GM23248 (cell line): ENCODE results near the gene RTN4R. TPM values are rescaled to one million over a fixed set of nuclear protein-coding genes. Genes with fewer than 3 reads are reported as not detected.
A peak's percentile ranks its signal among the peaks of the same experiment; 100 is the strongest.
"Not testable (repeated sequence)": the region's sequence is repeated elsewhere in the genome, so short reads cannot be mapped to it uniquely, and the experiment has no call there.

Experiments used
- DNase-seq: peaks from one replicate; pipeline ENCODE4 v3.0.0-alpha.2; 2015
- H2AFZ ChIP-seq: fragments of 200-600 bp; sonication (generic); 2 replicates; pipeline ENCODE4 v1.6.1; 2016; ENCODE audit warnings: antibody characterized with exemption
- H3F3A ChIP-seq: fragments of 200-600 bp; sonication (generic); 2 replicates; pipeline ENCODE4 v1.6.1; 2016; ENCODE audit warnings: mild to moderate bottlenecking, antibody characterized with exemption, mixed run types; ENCODE audit not compliant: insufficient read depth
- H3K27ac ChIP-seq: fragments of 200-600 bp; sonication (generic); 2 replicates; pipeline ENCODE4 v1.5.1; 2016; ENCODE audit warnings: mild to moderate bottlenecking
- H3K27me3 ChIP-seq: fragments of 200-600 bp; sonication (generic); replicated peaks from 2 replicates; pipeline ENCODE4 v1.6.1; 2016; ENCODE audit warnings: mild to moderate bottlenecking; ENCODE audit not compliant: insufficient read depth
- H3K36me3 ChIP-seq: fragments of 200-600 bp; sonication (generic); 2 replicates; pipeline ENCODE4 v1.6.1; 2016; ENCODE audit warnings: low read depth, mild to moderate bottlenecking
- H3K4me1 ChIP-seq: fragments of 200-600 bp; sonication (generic); 2 replicates; pipeline ENCODE4 v1.6.1; 2016; ENCODE audit warnings: mild to moderate bottlenecking; ENCODE audit not compliant: insufficient read depth
- H3K4me2 ChIP-seq: fragments of 200-600 bp; sonication (generic); one replicate; pipeline ENCODE4 v1.6.1; 2016; ENCODE audit warnings: mild to moderate bottlenecking; ENCODE audit not compliant: unreplicated experiment
- H3K4me3 ChIP-seq: fragments of 200-600 bp; sonication (generic); 2 replicates; pipeline ENCODE4 v1.5.1; 2016; ENCODE audit warnings: mild to moderate bottlenecking
- H3K79me2 ChIP-seq: fragments of 200-600 bp; sonication (generic); 2 replicates; pipeline ENCODE4 v1.6.1; 2016; ENCODE audit warnings: mild to moderate bottlenecking; ENCODE audit not compliant: insufficient read depth
- H3K9ac ChIP-seq: fragments of 200-600 bp; sonication (generic); 2 replicates; pipeline ENCODE4 v1.6.1; 2016; ENCODE audit warnings: mild to moderate bottlenecking
- H3K9me2 ChIP-seq: fragments of 200-600 bp; sonication (generic); 2 replicates; pipeline ENCODE4 v1.6.1; 2016; ENCODE audit warnings: mixed run types, mild to moderate bottlenecking, moderate library complexity; ENCODE audit not compliant: insufficient read depth
- H3K9me3 ChIP-seq: fragments of 200-600 bp; sonication (generic); one replicate; pipeline ENCODE4 v1.6.1; 2017; ENCODE audit warnings: low read depth
- H4K20me1 ChIP-seq: fragments of 200-600 bp; sonication (generic); 2 replicates; pipeline ENCODE4 v1.6.0; 2016; ENCODE audit not compliant: insufficient read depth
- EZH2 ChIP-seq: fragments of 200-600 bp; sonication (generic); IDR thresholded peaks from 2 replicates; pipeline ENCODE4 v1.6.1; 2018; ENCODE audit warnings: antibody characterized with exemption, mild to moderate bottlenecking; ENCODE audit not compliant: insufficient read depth, poor library complexity, severe bottlenecking
- EZH2phosphoT487 ChIP-seq: fragments of 200-600 bp; sonication (generic); IDR thresholded peaks from 2 replicates; pipeline ENCODE4 v1.6.1; 2018; ENCODE audit warnings: antibody characterized with exemption, moderate library complexity, mild to moderate bottlenecking, low read depth; ENCODE audit not compliant: insufficient read depth
- WGBS, 2 experiments: methylation state at CpG; one replicate each; pipeline ENCODE4 v1.1.6; 2015 to 2017; ENCODE audit warnings: low lambda C conversion rate in 2 of 2, low coverage in 1 of 2; ENCODE audit errors: missing lambda C conversion rate in 2 of 2; 5-methylcytosine and 5-hydroxymethylcytosine counted together
- in situ Hi-C: fragments of 300-500 bp; cut with MboI; formaldehyde crosslinking; loops from 2 replicates; pipeline ENCODE4 v1.15.0; 2020
- polyA plus RNA-seq: library from polyadenylated mRNA; unstranded; fragments of >200 nt; fragmentation: Nextera tagmentation; extraction: Ambion mirVana; gene quantifications from 2 replicates; pipeline ENCODE4 v1.2.1, GENCODE V29; 2016
- total RNA-seq: library from RNA; depleted of rRNA; stranded (reverse); fragments of >200 nt; shearing (Covaris generic); gene quantifications from 2 replicates; pipeline ENCODE4 v1.2.3, GENCODE V29; 2014

RTN4R gene
- total and polyA plus RNA-seq, 2 experiments from 2014 or later = 0.25 TPM; not detected in 1

DNA sequence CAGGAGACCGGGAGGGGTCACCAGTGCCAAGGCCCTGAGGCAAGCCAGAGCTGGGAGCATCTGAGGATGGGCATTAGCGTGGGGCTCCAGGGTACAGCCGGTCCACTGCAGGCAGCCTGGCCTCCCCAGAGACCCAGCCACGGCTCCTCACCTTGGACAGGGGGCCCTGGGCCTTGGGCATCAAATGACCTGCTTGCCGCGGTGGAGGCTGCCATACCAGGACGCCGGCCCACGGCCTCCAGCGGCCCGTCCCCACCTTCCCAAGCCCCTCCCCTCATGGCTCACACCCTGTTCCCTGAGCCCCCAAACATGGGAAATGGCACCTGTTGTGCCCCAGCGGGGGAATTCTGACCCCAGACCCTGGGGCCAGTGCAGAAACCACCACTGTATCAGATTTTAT lies 12.7 kb upstream of the RTN4R start:
- WGBS, 2 experiments = 51 to 61% methylated on average over 5 to 12 of the region's 12 CpGs
- no peak overlapping the region for H3K4me2 ChIP-seq
- no peak for TF ChIP-seq EZH2
- no peak for TF ChIP-seq EZH2phosphoT487
- no peaks in the 10 kb centered on the region for H3K9me3 ChIP-seq
- no peaks in the 10 kb centered on the region for H3K36me3 ChIP-seq
- H4K20me1 ChIP-seq = no peaks in the 10 kb centered on the region
- H3K27me3 ChIP-seq = no peaks in the 10 kb centered on the region
- H2AFZ ChIP-seq = no peak overlapping the region
- no peak for DNase-seq
- H3F3A ChIP-seq = no peaks in the 10 kb centered on the region
- H3K4me1 ChIP-seq = no peaks in the 10 kb centered on the region
- in situ Hi-C loops = loop anchor here (5.0 to 25.0 kb wide), 2 partner anchors 124 to 294 kb away; no protein-coding TSS in a partner anchor
- no peaks in the 10 kb centered on the region for H3K9me2 ChIP-seq
- no peak overlapping the region for H3K4me3 ChIP-seq
- H3K9ac ChIP-seq = no peak overlapping the region
- no peak overlapping the region for H3K27ac ChIP-seq
- no peaks in the 10 kb centered on the region for H3K79me2 ChIP-seq

- H4K20me1 ChIP-seq, H3K9ac ChIP-seq, H3K9me3 ChIP-seq, H2AFZ ChIP-seq, H3F3A ChIP-seq, H3K36me3 ChIP-seq, H3K79me2 ChIP-seq, H3K9me2 ChIP-seq, H3K27ac ChIP-seq, H3K4me3 ChIP-seq, DNase-seq, H3K4me1 ChIP-seq, H3K27me3 ChIP-seq, H3K4me2 ChIP-seq: not testable (repeated sequence)
- WGBS, 2 experiments = 70 to 76% methylated on average over 16 to 17 of the region's 21 CpGs
- in situ Hi-C loops = loop anchor here (5.0 to 25.0 kb wide), 2 partner anchors 123 to 293 kb away; no protein-coding TSS in a partner anchor
Measured at GRCh38 chr22:20280163-20280562, 12.0 kb upstream of the RTN4R start.

DNA sequence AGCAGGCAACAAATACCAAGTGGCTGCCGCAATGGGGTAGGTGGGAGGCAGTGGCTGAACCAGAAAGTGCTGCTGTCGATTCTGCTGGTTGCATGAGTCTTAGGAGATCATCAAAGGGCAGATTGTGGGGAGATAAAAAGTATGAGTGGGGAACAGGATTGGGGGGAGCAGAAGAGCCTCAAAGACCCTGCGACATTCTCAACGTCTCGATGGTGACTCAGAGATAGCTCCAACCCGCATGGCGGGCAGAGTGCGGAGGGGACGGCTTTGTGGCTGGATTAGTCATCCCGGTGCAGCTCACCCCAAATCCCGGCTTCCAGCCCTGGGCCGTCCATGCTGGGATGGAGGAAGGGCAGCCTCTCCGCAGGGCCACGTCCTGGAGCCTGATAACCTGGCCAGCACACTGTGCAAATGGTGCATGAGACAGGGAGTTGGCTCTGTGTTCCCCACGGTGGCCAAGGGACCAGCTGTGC lies 11.6 kb upstream of the RTN4R start:
- in situ Hi-C loops = loop anchor here (5.0 to 25.0 kb wide), 2 partner anchors 122 to 292 kb away; no protein-coding TSS in a partner anchor
- no peaks in the 10 kb centered on the region for H3F3A ChIP-seq

DNA sequence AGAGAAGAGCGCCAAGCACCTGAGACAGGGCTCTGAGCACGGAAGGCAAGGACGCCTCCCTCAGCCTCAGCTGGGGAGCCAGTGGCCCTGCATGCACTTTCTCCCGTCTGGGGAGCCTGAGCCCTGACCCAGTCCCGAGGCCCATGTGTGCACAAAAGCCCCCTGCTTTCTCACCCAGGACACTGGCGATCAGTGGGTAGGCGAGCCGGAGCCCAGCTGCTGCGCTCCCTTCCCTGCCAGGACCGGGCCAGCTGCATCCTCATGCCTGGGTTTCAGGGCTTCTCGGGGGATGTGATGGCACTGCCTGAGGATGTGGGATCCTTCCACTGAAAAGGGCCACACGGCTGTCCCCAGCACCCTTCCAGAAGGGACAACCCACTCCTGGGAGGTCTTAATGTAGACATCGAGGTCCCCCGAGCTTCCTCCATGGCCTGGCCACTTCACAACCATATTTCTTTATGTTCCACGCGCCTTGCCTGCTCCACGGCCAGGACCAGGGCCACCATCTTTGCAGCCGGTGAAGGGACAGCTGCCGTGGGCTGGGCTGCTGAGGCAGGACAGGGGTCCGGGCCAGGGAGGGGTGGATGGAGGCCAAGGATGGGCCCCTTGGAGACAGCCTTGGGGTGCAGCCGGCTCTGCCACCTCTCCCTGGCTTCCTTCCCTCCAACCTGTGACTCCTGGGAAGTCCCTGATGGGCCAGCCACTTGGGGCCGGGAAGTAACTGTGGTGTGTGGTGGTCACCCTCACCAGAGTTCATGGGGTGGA lies 10.8 kb upstream of the RTN4R start:
- not testable (repeated sequence) for DNase-seq, H3K4me3 ChIP-seq, H3K9ac ChIP-seq, H3K27ac ChIP-seq, H3K9me2 ChIP-seq, H3K4me1 ChIP-seq, H3K79me2 ChIP-seq, H2AFZ ChIP-seq, H3K9me3 ChIP-seq, H3K4me2 ChIP-seq, H3K36me3 ChIP-seq, H3K27me3 ChIP-seq, H4K20me1 ChIP-seq, H3F3A ChIP-seq
- in situ Hi-C loops = loop anchor here (25.0 kb wide), 1 partner anchor 292 kb away; no protein-coding TSS in a partner anchor
- WGBS, 2 experiments = 63 to 76% methylated on average over 13 to 16 of the region's 22 CpGs

More for the DNA sequence above, 11.6 kb upstream of the RTN4R start:
- Histone ChIP-seq H3K4me3 (no peak overlapping the region), H3K4me1 (no peaks in the 10 kb centered on the region), H3K27me3 (no peaks in the 10 kb centered on the region), H2AFZ (no peak overlapping the region), H4K20me1 (no peaks in the 10 kb centered on the region), H3K9ac (no peak overlapping the region), H3K9me2 (no peaks in the 10 kb centered on the region), H3K4me2 (no peak overlapping the region), H3K36me3 (no peaks in the 10 kb centered on the region), H3K27ac (no peak overlapping the region), H3K79me2 (no peaks in the 10 kb centered on the region), H3K9me3 (no peaks in the 10 kb centered on the region)
- peak; percentile 33 for DNase-seq
- WGBS, 2 experiments = 42 to 51% methylated on average over 13 to 15 of the region's 15 CpGs
- no peak for TF ChIP-seq EZH2

- WGBS, 2 experiments = 44 to 63% methylated on average over 8 to 16 of the region's 18 CpGs
- not testable (repeated sequence) for H3K4me1 ChIP-seq, H3K36me3 ChIP-seq, H3K4me3 ChIP-seq, H3K27me3 ChIP-seq, DNase-seq, H3K27ac ChIP-seq, H2AFZ ChIP-seq, H3F3A ChIP-seq, H3K9ac ChIP-seq, H4K20me1 ChIP-seq, H3K9me2 ChIP-seq, H3K4me2 ChIP-seq, H3K79me2 ChIP-seq, H3K9me3 ChIP-seq
- in situ Hi-C loops = loop anchor here (25.0 kb wide), 1 partner anchor 291 kb away; no protein-coding TSS in a partner anchor
Measured at GRCh38 chr22:20277936-20278635, 10.0 kb upstream of the RTN4R start.
